Uterus (tissue), 4 donors: ENCODE results near the gene RPP21. TPM values are rescaled to one million over a fixed set of nuclear protein-coding genes. Genes with fewer than 3 reads are reported as not detected.

Experiments
- DNase-seq, 2 donors: peaks; one replicate each; pipeline ENCODE4 v3.0.0-alpha.2; 2019 to 2020
- H3K27ac ChIP-seq, 2 donors: fragments of 200-600 bp; sonication (generic); 1 replicate in 1 of 2; 2 replicates in 1 of 2; pipeline ENCODE4 v1.5.1; 2016 to 2018
- H3K27me3 ChIP-seq, 2 donors: fragments of 200-600 bp; sonication (generic); one replicate each; pipeline ENCODE4 v1.5.1; 2018 to 2019; ENCODE audit warnings: control low read depth in 1 of 2
- H3K36me3 ChIP-seq, 2 donors: fragments of 200-600 bp; sonication (generic); one replicate each; pipeline ENCODE4 v1.5.1; 2019; ENCODE audit warnings: control low read depth in 1 of 2
- H3K4me1 ChIP-seq, 2 donors: fragments of 200-600 bp; sonication (generic); one replicate each; pipeline ENCODE4 v1.5.1; 2018 to 2019; ENCODE audit warnings: control low read depth in 1 of 2
- H3K4me3 ChIP-seq, 2 donors: fragments of 200-600 bp; sonication (generic); 1 replicate in 1 of 2; 2 replicates in 1 of 2; pipeline ENCODE4 v1.5.1; 2018 to 2019; ENCODE audit warnings: mild to moderate bottlenecking in 1 of 2
- H3K9me3 ChIP-seq, 2 donors: fragments of 200-600 bp; sonication (generic); one replicate each; pipeline ENCODE4 v1.5.1; 2019; ENCODE audit warnings: control low read depth in 1 of 2
- POLR2A ChIP-seq, 2 donors: fragments of 450-650 bp; IDR thresholded peaks; one replicate each; pipeline ENCODE4 v1.6.1; 2016; ENCODE audit warnings: antibody characterized with exemption in 2 of 2, mild to moderate bottlenecking in 1 of 2, moderate library complexity in 1 of 2
- intact Hi-C: fragments of 100-400 bp; cut with DNase I; formaldehyde crosslinking; loops from one replicate; pipeline ENCODE4 v1.15.1; 2023; ENCODE audit warnings: low total_unique reads
- total RNA-seq, 4 donors: library from RNA; depleted of rRNA in 3 of 4; stranded (reverse); fragments of >200 nt in 3 of 4; gene quantifications; one replicate each; pipeline versions ENCODE4 v1.1.0 to v1.2.4, GENCODE V29; 2014 to 2023
- TF ChIP-seq, protein P1 (sequence below), 4 experiments: fragments of 200-600 bp in 2 of 4; fragments of 450-650 bp in 2 of 4; sonication (generic) in 2 of 4; IDR thresholded peaks; one replicate each; pipeline ENCODE4 v1.5.1; 2016 to 2019; ENCODE audit warnings: antibody characterized with exemption in 4 of 4, mild to moderate bottlenecking in 2 of 4, moderate library complexity in 1 of 4
- donor health status: DM: yes; HTN: yes; CAD: no.

Gene RPP21
- total RNA-seq, 4 donors from 2014 or later, result 12.9 to 220 (median 66.1) TPM

DNA sequence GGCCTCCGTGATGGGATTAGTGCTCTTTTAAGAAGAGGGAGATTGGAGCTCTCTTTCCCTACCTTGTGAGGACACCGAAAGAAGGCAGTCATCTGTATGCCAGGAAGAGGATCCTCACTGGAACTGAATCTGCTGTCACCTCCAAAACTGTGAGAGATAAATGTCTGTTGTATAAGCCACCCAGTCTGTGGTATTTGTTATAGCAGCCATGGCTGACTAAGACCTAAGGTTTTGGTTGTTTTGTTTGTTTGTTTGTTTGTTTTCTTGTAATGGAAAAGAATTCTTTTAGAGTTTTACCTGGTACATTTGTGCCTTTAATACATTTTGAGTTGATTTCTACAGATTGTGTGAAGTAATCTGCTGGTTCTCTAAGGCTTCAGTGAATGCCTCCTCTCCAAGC is 7.6 kb downstream of the RPP21 start:
- H3K4me1 ChIP-seq, result no peaks in the 10 kb centered on the region
- TF ChIP-seq, protein P1, sequence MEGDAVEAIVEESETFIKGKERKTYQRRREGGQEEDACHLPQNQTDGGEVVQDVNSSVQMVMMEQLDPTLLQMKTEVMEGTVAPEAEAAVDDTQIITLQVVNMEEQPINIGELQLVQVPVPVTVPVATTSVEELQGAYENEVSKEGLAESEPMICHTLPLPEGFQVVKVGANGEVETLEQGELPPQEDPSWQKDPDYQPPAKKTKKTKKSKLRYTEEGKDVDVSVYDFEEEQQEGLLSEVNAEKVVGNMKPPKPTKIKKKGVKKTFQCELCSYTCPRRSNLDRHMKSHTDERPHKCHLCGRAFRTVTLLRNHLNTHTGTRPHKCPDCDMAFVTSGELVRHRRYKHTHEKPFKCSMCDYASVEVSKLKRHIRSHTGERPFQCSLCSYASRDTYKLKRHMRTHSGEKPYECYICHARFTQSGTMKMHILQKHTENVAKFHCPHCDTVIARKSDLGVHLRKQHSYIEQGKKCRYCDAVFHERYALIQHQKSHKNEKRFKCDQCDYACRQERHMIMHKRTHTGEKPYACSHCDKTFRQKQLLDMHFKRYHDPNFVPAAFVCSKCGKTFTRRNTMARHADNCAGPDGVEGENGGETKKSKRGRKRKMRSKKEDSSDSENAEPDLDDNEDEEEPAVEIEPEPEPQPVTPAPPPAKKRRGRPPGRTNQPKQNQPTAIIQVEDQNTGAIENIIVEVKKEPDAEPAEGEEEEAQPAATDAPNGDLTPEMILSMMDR (IDR thresholded peaks at IDR 0.05), result no peak
- TF ChIP-seq POLR2A (IDR thresholded peaks at IDR 0.05), result no peak
- intact Hi-C loops, result no loop called here
- no peaks in the 10 kb centered on the region for H3K9me3 ChIP-seq
- no peaks in the 10 kb centered on the region for H3K27me3 ChIP-seq
- H3K4me3 ChIP-seq, result no peak overlapping the region
- no peak for DNase-seq
- H3K36me3 ChIP-seq, result no peaks in the 10 kb centered on the region
- no peak overlapping the region for H3K27ac ChIP-seq

DNA sequence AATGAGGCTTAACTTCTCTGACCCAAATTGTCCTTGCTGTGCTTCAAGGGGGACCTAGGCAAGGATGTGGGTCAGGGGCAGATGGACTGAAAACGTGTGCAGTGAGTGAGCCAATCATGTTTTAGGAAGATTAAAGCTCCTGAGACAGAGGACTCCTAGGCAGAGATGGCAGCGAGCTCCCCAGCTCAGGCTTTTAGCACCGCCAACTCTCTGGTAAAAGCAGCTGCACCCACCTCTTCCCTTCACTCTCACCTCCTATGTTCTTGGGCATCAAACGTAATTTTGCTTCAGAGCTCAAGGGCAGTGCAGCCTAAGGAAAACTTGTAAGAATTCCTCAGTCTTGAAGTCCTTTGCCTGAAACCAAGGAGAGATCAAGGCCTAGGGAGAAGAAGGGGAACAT is 10.3 kb downstream of the RPP21 start:
- Histone ChIP-seq H3K27me3 (no peaks in the 10 kb centered on the region), H3K36me3 (no peaks in the 10 kb centered on the region), H3K4me3 (no peak overlapping the region), H3K4me1 (no peaks in the 10 kb centered on the region), H3K9me3 (no peaks in the 10 kb centered on the region), H3K27ac (no peak overlapping the region)
- no peak for TF ChIP-seq POLR2A (IDR thresholded peaks at IDR 0.05)
- TF ChIP-seq, protein P1 (IDR thresholded peaks at IDR 0.05), result no peak
- intact Hi-C loops, result no loop called here
- DNase-seq, result no peak

DNA sequence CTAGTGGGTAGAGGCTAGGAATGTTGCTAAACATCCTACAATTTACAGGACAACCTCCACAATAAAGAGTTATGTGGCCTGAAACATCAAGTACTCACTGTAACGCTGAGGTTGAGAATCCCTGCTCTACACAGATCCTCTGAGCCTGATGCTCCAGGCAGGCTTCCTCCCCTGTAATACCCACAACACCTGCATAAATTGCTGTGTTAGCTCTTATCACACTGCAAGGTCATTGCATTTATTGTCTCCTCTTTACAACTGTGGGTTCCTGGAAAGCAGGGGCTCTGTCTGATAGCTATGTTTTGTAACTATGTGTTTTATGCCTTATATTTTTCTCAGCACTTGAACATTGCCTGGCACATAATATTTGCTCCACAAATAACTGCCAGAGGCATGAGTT is 11.6 kb downstream of the RPP21 start:
- no peak for DNase-seq
- Histone ChIP-seq H3K27me3 (no peaks in the 10 kb centered on the region), H3K27ac (no peak overlapping the region), H3K4me1 (no peaks in the 10 kb centered on the region), H3K4me3 (no peak overlapping the region), H3K9me3 (no peaks in the 10 kb centered on the region), H3K36me3 (no peaks in the 10 kb centered on the region)
- intact Hi-C loops, result no loop called here
- TF ChIP-seq, protein P1 (IDR thresholded peaks at IDR 0.05), result no peak
- no peak for TF ChIP-seq POLR2A (IDR thresholded peaks at IDR 0.05)

DNA sequence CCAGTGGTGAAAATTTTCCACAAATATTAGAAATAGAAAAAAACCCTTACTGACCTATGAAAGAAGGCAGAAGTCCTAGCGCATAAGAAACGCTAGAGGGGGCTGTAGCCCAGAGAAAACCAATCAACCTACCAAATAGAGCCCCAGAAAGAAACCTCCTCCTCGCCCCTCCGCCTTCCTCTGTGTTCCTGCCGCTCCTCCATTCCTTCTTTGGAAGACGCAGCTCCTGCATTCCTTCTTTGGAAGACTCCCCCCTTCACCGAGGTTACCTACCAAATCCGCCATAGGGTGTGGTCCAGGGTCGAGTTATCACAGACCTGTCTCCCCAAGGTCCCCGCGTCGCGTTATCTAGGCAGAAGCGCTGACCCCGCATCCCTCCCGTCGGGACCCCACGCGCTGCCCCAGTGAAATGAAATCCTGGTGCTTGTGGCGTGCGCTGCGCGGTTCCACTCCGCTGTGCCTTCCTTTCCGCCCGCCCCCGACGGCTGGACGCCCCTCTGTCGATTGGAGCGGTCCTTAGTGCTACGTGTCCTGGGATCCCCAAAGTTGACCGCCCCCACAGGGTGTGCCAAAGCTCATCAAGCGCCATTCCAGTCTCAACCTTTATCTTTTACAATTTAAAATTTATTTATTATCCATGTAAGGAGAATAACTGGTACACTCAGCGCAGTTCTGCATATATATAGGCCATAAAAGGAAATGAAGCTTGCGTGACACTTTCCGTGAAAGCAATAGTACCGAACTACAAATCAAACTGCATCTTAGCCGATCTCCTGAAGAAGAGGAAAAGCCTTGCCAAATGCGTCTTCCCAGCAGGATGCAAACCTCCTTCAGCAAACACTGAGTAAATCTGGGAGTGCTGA is 13.0 kb downstream of the RPP21 start:
- peak; percentile 61 to 79 for DNase-seq
- Histone ChIP-seq H3K27me3 (no peaks in the 10 kb centered on the region), H3K4me1 (no peaks in the 10 kb centered on the region), H3K36me3 (no peaks in the 10 kb centered on the region), H3K27ac (peak overlapping the region; percentile 67 to 79), H3K4me3 (peak overlapping the region; percentile 34 to 41), H3K9me3 (no peaks in the 10 kb centered on the region)
- TF ChIP-seq, protein P1 (IDR thresholded peaks at IDR 0.05), result peak; percentile 50 to 79 (median 58)
- TF ChIP-seq POLR2A (IDR thresholded peaks at IDR 0.05), result no peak
- intact Hi-C loops, result no loop called here

DNA sequence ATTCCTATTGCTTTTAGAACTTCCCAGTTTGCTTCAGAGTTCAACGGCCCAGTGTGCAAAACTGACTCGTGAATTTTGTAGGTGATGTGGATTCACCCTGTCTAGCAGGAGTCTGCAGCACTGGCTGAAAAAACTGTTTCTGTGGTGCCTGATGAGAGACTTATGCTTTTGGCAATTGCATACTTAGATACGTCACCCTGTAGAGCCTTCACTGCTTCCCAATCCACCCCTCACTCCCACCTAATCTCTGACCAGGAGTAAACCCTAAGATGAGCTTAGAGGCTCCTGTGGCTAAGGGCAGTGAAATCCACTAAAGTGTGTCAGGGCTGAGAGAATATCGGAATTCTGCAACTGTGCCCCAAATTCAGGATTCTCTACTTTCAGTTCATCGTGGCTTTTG is 14.3 kb downstream of the RPP21 start:
- no peak for TF ChIP-seq POLR2A (IDR thresholded peaks at IDR 0.05)
- TF ChIP-seq, protein P1 (IDR thresholded peaks at IDR 0.05), result no peak
- Histone ChIP-seq H3K27me3 (no peaks in the 10 kb centered on the region), H3K4me3 (no peak overlapping the region), H3K4me1 (no peaks in the 10 kb centered on the region), H3K27ac (no peak overlapping the region), H3K9me3 (no peaks in the 10 kb centered on the region), H3K36me3 (no peaks in the 10 kb centered on the region)
- intact Hi-C loops, result no loop called here
- no peak for DNase-seq
